SK-N-SH (cell line): ENCODE data around the gene CERKL. TPM values are rescaled to one million over a fixed set of nuclear protein-coding genes. Genes with fewer than 3 reads are reported as not detected.

Experiments
- CTCF ChIA-PET: fragments of 300-600, 350-600 bp; formaldehyde crosslinking; extraction: SDS; loops from one replicate; lab custom pipeline; 2021; lab: Yijun Ruan, JAX
- POLR2A ChIA-PET: fragments of 350-600 bp; sonication (Branson Sonifier 250); formaldehyde crosslinking; extraction: SDS; loops from one replicate; lab custom pipeline; 2020; ENCODE audit warnings: antibody characterized with exemption, inconsistent platforms; lab: Yijun Ruan, JAX
- DNase-seq: peaks from one replicate; pipeline ENCODE4 v3.0.0; 2012
- H2AFZ ChIP-seq: fragments of 200-600 bp; sonication (generic); 2 replicates; pipeline ENCODE4 v1.8.1; 2016; ENCODE audit warnings: antibody characterized with exemption, mild to moderate bottlenecking, low read depth
- H3F3A ChIP-seq: fragments of 200-600 bp; sonication (generic); replicated peaks from 2 replicates; pipeline ENCODE3; 2016; ENCODE audit warnings: antibody characterized with exemption, mild to moderate bottlenecking; ENCODE audit not compliant: insufficient read depth
- H3K27ac ChIP-seq, 2 experiments: fragments of 200-500 bp in 1 of 2; fragments of 200-600 bp in 1 of 2; sonication (Bioruptor generic) in 1 of 2; sonication (generic), shearing (Covaris generic) in 1 of 2; 2 replicates each; pipeline versions ENCODE4 v1.5.1 to v1.6.1; 2014 to 2016; ENCODE audit warnings: low read depth in 2 of 2, inconsistent platforms in 1 of 2, low read length in 1 of 2, mild to moderate bottlenecking in 1 of 2, mixed read lengths in 1 of 2
- H3K27me3 ChIP-seq: fragments of 200-600 bp; sonication (generic), shearing (Covaris generic); 2 replicates; pipeline ENCODE4 v1.6.1; 2016; ENCODE audit warnings: mixed run types; ENCODE audit not compliant: insufficient read depth
- H3K36me3 ChIP-seq, 2 experiments: fragments of 200-500 bp in 1 of 2; fragments of 200-600 bp in 1 of 2; sonication (Bioruptor generic) in 1 of 2; sonication (generic) in 1 of 2; replicated peaks in 1 of 2; 2 replicates each; pipeline versions ENCODE3 to v1.5.1; 2014 to 2016; ENCODE audit warnings: low read length in 1 of 2, mild to moderate bottlenecking in 1 of 2; ENCODE audit not compliant: insufficient read depth in 2 of 2, control insufficient read depth in 1 of 2
- H3K4me1 ChIP-seq, 2 experiments: fragments of 200-500 bp in 1 of 2; fragments of 200-600 bp in 1 of 2; sonication (Bioruptor generic) in 1 of 2; sonication (generic), shearing (Covaris generic) in 1 of 2; 2 replicates each; pipeline versions ENCODE4 v1.5.1 to v1.6.1; 2014 to 2016; ENCODE audit warnings: low read depth in 1 of 2, low read length in 1 of 2, mixed run types in 1 of 2; ENCODE audit not compliant: insufficient read depth in 2 of 2, control insufficient read depth in 1 of 2
- H3K4me2 ChIP-seq: fragments of 200-600 bp; sonication (generic), shearing (Covaris generic); 2 replicates; pipeline ENCODE4 v1.6.1; 2017; ENCODE audit warnings: mixed run types
- H3K4me3 ChIP-seq, 2 experiments: fragments of 200-500 bp in 1 of 2; fragments of 200-600 bp in 1 of 2; sonication (Bioruptor generic) in 1 of 2; sonication (generic), shearing (Covaris generic) in 1 of 2; 2 replicates each; pipeline versions ENCODE4 v1.5.1 to v1.8.1; 2014 to 2016; ENCODE audit warnings: low read depth in 2 of 2, inconsistent platforms in 1 of 2, low read length in 1 of 2, mild to moderate bottlenecking in 1 of 2, mixed read lengths in 1 of 2, moderate library complexity in 1 of 2
- H3K79me2 ChIP-seq: fragments of 200-600 bp; sonication (generic); 2 replicates; pipeline ENCODE4 v1.8.1; 2017; ENCODE audit warnings: mild to moderate bottlenecking; ENCODE audit not compliant: insufficient read depth
- H3K9ac ChIP-seq: fragments of 200-600 bp; sonication (generic); 2 replicates; pipeline ENCODE4 v1.6.1; 2017; ENCODE audit warnings: mixed run types
- H3K9me2 ChIP-seq: fragments of 200-600 bp; sonication (generic); 2 replicates; pipeline ENCODE4 v1.6.1; 2017; ENCODE audit warnings: mixed run types
- H3K9me3 ChIP-seq: fragments of 200-600 bp; sonication (generic); 2 replicates; pipeline ENCODE4 v1.6.1; 2017; ENCODE audit warnings: mixed run types, mild to moderate bottlenecking, moderate library complexity
- H4K20me1 ChIP-seq: fragments of 200-600 bp; sonication (generic); 2 replicates; pipeline ENCODE4 v1.6.1; 2017; ENCODE audit warnings: mild to moderate bottlenecking, mixed run types; ENCODE audit not compliant: insufficient read depth
- EP300 ChIP-seq, 2 experiments: IDR thresholded peaks; 2 replicates each; pipeline versions ENCODE4 v1.4.0 to v1.6.1; 2012; ENCODE audit warnings: borderline replicate concordance in 1 of 2, low read depth in 1 of 2, low read length in 1 of 2
- EZH2phosphoT487 ChIP-seq: fragments of 200-600 bp; sonication (generic); IDR thresholded peaks from 2 replicates; pipeline ENCODE4 v1.6.1; 2017; ENCODE audit warnings: low read depth, mixed run types, mild to moderate bottlenecking, antibody characterized with exemption, moderate library complexity, borderline replicate concordance
- FOXM1 ChIP-seq: IDR thresholded peaks from 2 replicates; pipeline ENCODE4 v1.4.0; 2012; ENCODE audit warnings: low read depth, mild to moderate bottlenecking
- MAX ChIP-seq: IDR thresholded peaks from 2 replicates; pipeline ENCODE4 v1.4.0; 2012; ENCODE audit warnings: low read depth
- MEF2A ChIP-seq: IDR thresholded peaks from 2 replicates; pipeline ENCODE4 v1.4.0; 2012; ENCODE audit warnings: low read depth, borderline replicate concordance
- NFIC ChIP-seq: IDR thresholded peaks from 2 replicates; pipeline ENCODE4 v1.4.0; 2012; ENCODE audit warnings: borderline replicate concordance
- NRF1 ChIP-seq: IDR thresholded peaks from 2 replicates; pipeline ENCODE4 v1.6.1; 2012; ENCODE audit warnings: low read depth, mild to moderate bottlenecking, low read length
- POLR2AphosphoS5 ChIP-seq: IDR thresholded peaks from 2 replicates; pipeline ENCODE4 v1.6.1; 2012; ENCODE audit warnings: low read depth, low read length
- RCOR1 ChIP-seq: fragments of 150-350 bp; IDR thresholded peaks from 2 replicates; pipeline ENCODE4 v1.6.1; 2017; ENCODE audit warnings: antibody characterized with exemption, low read length
- RXRA ChIP-seq: IDR thresholded peaks from 2 replicates; pipeline ENCODE4 v1.4.0; 2012; ENCODE audit warnings: low read depth, mild to moderate bottlenecking, borderline replicate concordance
- SMC3 ChIP-seq: IDR thresholded peaks from 2 replicates; pipeline ENCODE4 v1.6.1; 2012; ENCODE audit warnings: low read depth, low read length, improper control_type of control experiment
- TAF1 ChIP-seq: IDR thresholded peaks from 2 replicates; pipeline ENCODE4 v1.6.1; 2012; ENCODE audit warnings: low read depth, mild to moderate bottlenecking, low read length, moderate library complexity, borderline replicate concordance
- TEAD4 ChIP-seq: IDR thresholded peaks from 2 replicates; pipeline ENCODE4 v1.4.0; 2012; ENCODE audit warnings: mild to moderate bottlenecking, borderline replicate concordance; ENCODE audit not compliant: insufficient read depth
- ZBTB33 ChIP-seq: IDR thresholded peaks from 2 replicates; pipeline ENCODE4 v1.4.0; 2012; ENCODE audit warnings: low read depth, borderline replicate concordance
- WGBS: methylation state at CpG from one replicate; pipeline ENCODE4 v1.1.6; 2017; ENCODE audit warnings: low lambda C conversion rate; 5-methylcytosine and 5-hydroxymethylcytosine counted together
- polyA plus RNA-seq, 3 experiments: library from polyadenylated mRNA; depleted of rRNA; stranded (reverse); fragments of >200 nt; gene quantifications; 2 replicates each; pipeline ENCODE4 v1.2.3, GENCODE V29; 2012

The CERKL gene
- polyA plus RNA-seq, 1 of the 3 experiments (the other 2 are of a cell fraction) = 0.07 TPM

GRCh38 chr2:181578829-181579228 is 78.1 kb downstream of the CERKL start:
- ChIA-PET CTCF (interaction anchor here (2.5 kb wide), 1 partner anchor 136 kb away, joined by 10 read pairs; no protein-coding TSS in a partner anchor), POLR2A (no interaction called here)
- WGBS = 56% methylated on average over 3 of the region's 3 CpGs
- no peak overlapping the region for H3K4me3 ChIP-seq
- H4K20me1 ChIP-seq = no peaks in the 10 kb centered on the region
- no peaks in the 10 kb centered on the region for H3F3A ChIP-seq
- no peaks in the 10 kb centered on the region for H3K9me2 ChIP-seq
- H3K27ac ChIP-seq = no peak overlapping the region
- H3K27me3 ChIP-seq = no peaks in the 10 kb centered on the region
- no peak overlapping the region for H3K4me2 ChIP-seq
- no peak for DNase-seq
- H2AFZ ChIP-seq = no peak overlapping the region
- H3K9me3 ChIP-seq = no peaks in the 10 kb centered on the region
- H3K4me1 ChIP-seq = peaks cover 0 to 3% of the 10 kb centered on the region in 2 experiments; a peak in 1 of 4 replicates
- H3K79me2 ChIP-seq = no peaks in the 10 kb centered on the region
- no peak for TF ChIP-seq MAX
- TF ChIP-seq NFIC = no peak
- TF ChIP-seq EP300 (IDR thresholded peaks at IDR 0.05; ENCODE audit: borderline replicate concordance in 1 of 2, low read depth in 1 of 2, low read length in 1 of 2) = no peak
- TF ChIP-seq RCOR1 = no peak
- no peak for TF ChIP-seq FOXM1
- TF ChIP-seq NRF1 = no peak
- no peak for TF ChIP-seq ZBTB33
- no peak for TF ChIP-seq EZH2phosphoT487
- no peak for TF ChIP-seq SMC3
- TF ChIP-seq MEF2A = no peak
- no peak for TF ChIP-seq POLR2AphosphoS5
- TF ChIP-seq RXRA = no peak
- TF ChIP-seq TAF1 = no peak
- H3K9ac ChIP-seq = no peak overlapping the region
- no peaks in the 10 kb centered on the region for H3K36me3 ChIP-seq

GRCh38 chr2:181576431-181576830 is 80.5 kb downstream of the CERKL start:
- Histone ChIP-seq H3K4me2 (no peak overlapping the region), H3K27ac (no peak overlapping the region), H3K9ac (no peak overlapping the region), H3K79me2 (no peaks in the 10 kb centered on the region), H2AFZ (no peak overlapping the region), H3K9me2 (no peaks in the 10 kb centered on the region), H3K4me3 (no peak overlapping the region), H4K20me1 (no peaks in the 10 kb centered on the region), H3K27me3 (no peaks in the 10 kb centered on the region), H3F3A (no peaks in the 10 kb centered on the region), H3K4me1 (peaks cover 0 to 3% of the 10 kb centered on the region in 2 experiments; a peak in 1 of 4 replicates), H3K9me3 (no peaks in the 10 kb centered on the region), H3K36me3 (no peaks in the 10 kb centered on the region)
- no peak for TF ChIP-seq TEAD4
- ChIA-PET CTCF (interaction anchor here (1.2 to 7.3 kb wide), 3 partner anchors 119 to 140 kb away, joined by 4 to 213 read pairs (median 10); partner anchors contain the start of gene ITGA4), POLR2A (no interaction called here)
- 73% methylated on average over 5 of the region's 5 CpGs for WGBS
- no peak for DNase-seq
